Fibroblast of upper back skin (primary cell): ENCODE results near the gene NPPB.
"Not testable (repeated sequence)": the region's sequence is repeated elsewhere in the genome, so short reads cannot be mapped to it uniquely, and the experiment has no call there.

Experiments used
- DNase-seq: peaks from one replicate; pipeline ENCODE4 v3.0.0-alpha.2; 2013

NPPB gene

GRCh38 chr1:11858613-11858967, at the start of gene NPPB:
NPPB (minus strand) TSS chr1:11858945; CDS start chr1:11858833, 112 bp downstream.
- no peak for DNase-seq

- DNase-seq = peak; percentile 99
Measured at GRCh38 chr1:11908095-11908675, 49.4 kb upstream of the NPPB start.

- DNase-seq = peak; percentile 95
Measured at GRCh38 chr1:11907275-11908094, 48.7 kb upstream of the NPPB start.

- DNase-seq = no peak
Measured at GRCh38 chr1:11906870-11907269, 48.1 kb upstream of the NPPB start.

- no peak for DNase-seq
Measured at GRCh38 chr1:11904978-11905377, 46.2 kb upstream of the NPPB start.

- peak; percentile 51 for DNase-seq
Measured at GRCh38 chr1:11904156-11904555, 45.4 kb upstream of the NPPB start.

- DNase-seq = no peak
Measured at GRCh38 chr1:11903210-11903609, 44.5 kb upstream of the NPPB start.

GRCh38 chr1:11901446-11901845, 42.7 kb upstream of the NPPB start:
- DNase-seq = not testable (repeated sequence)

GRCh38 chr1:11898831-11899467, 40.2 kb upstream of the NPPB start:
- DNase-seq = no peak

- no peak for DNase-seq
Measured at GRCh38 chr1:11898086-11898785, 39.5 kb upstream of the NPPB start.

- DNase-seq = not testable (repeated sequence)
Measured at GRCh38 chr1:11894501-11894900, 35.8 kb upstream of the NPPB start.

- DNase-seq = peak; percentile 20
Measured at GRCh38 chr1:11893907-11894251, 35.1 kb upstream of the NPPB start.

GRCh38 chr1:11891433-11892186, 32.9 kb upstream of the NPPB start:
- no peak for DNase-seq

GRCh38 chr1:11888877-11889208, 30.1 kb upstream of the NPPB start:
- DNase-seq = no peak

- no peak for DNase-seq
Measured at GRCh38 chr1:11888206-11888876, 29.6 kb upstream of the NPPB start.

- no peak for DNase-seq
Measured at GRCh38 chr1:11887666-11888007, 28.9 kb upstream of the NPPB start.

GRCh38 chr1:11886986-11887665, 28.4 kb upstream of the NPPB start:
- no peak for DNase-seq

GRCh38 chr1:11885916-11886315, 27.2 kb upstream of the NPPB start:
- DNase-seq = no peak

GRCh38 chr1:11882814-11883538, 24.2 kb upstream of the NPPB start:
- DNase-seq = no peak

GRCh38 chr1:11881749-11882441, 23.1 kb upstream of the NPPB start:
- DNase-seq = no peak
